Islet of Langerhans (tissue), 1 donor: Measurements from ENCODE around the gene MYO3B.
"Not testable (repeated sequence)": the region's sequence is repeated elsewhere in the genome, so short reads cannot be mapped to it uniquely, and the experiment has no call there.

Experiments
- FAIRE-seq: peaks from one replicate; lab custom pipeline; 2011; peaks lifted over from hg19 to GRCh38; lab: Jason Lieb, UNC

MYO3B gene

DNA sequence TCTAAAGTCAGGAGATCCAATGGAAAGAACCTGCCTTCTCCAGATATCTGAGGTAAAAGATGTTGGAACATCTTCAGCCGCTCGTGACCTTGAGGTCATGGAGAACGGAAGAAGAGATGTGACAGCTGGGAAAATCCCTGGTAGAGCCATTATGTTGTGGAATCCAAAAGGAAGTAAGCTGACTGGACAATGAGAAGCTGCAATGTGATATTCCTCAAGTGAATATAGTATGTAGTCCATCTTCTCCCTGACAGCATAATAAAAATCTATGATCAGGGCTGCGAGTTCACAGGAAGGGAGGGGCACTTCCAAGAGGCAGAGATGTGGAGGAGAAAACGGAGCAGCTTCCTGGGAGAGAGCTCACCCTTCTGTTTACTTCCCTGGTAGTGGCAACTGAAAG is 336.2 kb downstream of the MYO3B start:
- FAIRE-seq = no peak

DNA sequence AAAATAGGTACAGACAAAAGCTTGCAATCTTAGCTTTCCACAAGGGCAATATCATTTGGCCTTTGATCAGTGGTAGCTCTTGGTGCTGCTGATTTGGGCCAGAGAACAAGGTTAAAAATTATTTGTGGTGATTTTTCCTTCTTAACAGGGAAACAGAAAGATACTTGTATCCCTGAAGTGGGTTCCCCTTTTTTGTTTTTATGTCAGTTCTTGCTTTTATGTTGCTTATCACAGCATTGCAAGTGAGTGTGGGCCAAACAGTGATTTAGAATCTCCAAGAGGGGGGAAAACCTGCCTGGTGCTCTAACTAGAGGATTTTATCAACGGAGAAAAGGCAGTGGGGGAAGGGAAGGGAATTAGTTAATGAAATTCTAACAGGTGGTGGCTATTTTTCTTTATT is 339.6 kb downstream of the MYO3B start:
- FAIRE-seq = no peak

DNA sequence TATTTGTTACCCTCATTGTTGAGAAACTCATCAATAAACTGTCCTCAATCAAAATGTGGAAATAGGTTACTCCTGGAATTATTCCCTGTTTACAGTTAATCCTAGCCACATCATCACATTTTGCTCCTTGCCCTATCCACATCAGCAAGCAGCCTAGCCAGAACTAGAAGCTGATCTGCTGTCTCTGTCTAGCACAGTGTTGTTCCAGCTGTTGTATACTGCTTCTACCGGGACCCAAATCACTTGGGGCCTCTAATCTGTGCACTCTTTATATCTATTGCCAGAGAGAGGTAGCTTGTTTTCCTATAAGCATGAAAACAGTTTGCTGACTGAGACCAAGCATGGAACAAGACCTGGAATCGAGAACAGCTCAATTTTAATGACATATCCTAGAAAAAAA is 341.0 kb downstream of the MYO3B start:
- FAIRE-seq = no peak

DNA sequence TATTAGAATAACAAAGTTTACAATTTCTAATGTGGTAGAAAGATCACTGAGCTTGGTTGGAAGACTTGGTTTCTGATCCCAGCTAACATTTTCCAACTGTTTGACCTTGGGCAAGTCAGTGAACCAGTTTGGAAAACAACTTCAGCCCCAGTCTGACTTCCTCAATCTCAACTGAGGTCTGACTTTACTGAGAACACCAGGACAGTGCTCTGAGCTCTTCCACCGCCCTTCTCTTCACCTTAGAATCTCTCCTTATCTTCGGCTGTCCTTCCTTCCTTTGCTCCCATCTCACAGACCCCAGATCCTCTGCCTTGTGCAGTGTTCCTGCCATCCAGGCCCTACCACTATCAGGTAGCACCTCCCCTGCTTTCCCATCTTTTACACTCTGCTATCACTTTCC is 343.4 kb downstream of the MYO3B start:
- no peak for FAIRE-seq

DNA sequence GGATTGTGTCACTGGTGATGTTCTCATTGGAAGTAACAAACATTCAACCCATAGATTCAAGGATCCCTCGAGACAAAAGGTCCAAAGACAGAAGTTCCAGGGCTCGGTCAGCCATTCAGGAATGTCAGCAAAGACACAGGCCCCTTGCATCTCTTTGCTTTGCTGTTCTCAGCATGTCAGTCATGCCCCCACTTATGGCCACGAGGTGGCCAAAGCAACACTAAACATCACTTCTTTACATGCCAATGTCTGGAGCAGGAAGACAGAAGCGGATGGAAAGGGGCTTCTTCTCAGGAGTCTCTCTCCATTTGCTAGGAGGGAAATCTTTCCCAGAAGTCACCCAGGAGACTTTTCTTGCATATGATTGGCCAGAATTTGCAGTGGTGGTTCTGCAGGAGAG is 345.6 kb downstream of the MYO3B start:
- FAIRE-seq = no peak

DNA sequence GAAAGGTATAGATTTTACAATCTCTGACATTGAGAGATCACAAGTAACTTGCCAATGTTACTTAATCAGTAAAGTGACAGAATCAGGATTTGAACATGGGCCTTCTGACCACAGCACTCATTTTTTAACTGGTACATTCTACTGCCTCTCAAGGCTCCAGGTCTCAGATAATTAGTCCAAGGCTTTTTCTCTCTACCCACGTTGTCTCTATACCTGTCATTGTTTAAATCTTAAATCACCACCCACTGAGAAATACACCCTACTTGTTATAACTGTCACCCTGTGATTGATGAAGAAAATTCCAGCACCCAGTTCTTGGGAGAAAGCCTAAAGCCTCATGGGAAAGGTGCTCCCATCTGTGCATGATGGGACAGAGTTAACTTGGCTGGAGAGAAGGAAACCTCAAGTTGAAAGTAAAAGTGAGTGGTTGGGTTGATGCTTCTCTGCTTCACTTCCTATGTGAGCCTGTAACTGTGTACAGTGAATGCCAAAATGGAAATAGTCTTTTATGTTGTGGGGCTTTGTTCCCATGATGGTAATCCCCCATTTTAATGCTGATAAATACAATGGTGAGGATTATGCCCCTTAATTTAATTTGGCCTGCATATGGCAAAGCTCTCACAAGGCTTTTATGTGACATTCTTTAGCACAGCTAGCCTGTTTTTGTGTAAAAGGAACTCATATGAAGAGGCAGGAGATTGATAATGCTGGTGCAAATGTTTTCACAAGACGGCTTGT is 347.1 kb downstream of the MYO3B start:
- no peak for FAIRE-seq

DNA sequence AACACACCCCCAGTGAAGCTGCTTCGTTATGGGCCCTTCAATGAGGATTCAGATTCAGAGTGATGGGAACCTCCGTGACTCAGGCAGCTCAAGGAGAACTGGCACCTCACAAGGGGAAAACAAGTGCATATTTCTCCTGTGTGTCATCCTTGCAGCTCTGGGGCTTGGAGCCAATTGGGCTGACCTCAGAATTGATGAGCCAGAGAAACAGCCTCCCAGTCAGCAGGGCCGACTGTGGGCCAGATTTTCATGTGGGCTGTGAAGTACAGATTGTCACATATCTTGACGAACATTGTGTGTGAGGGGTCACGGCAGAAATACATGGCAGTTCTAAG is 347.6 kb downstream of the MYO3B start:
- FAIRE-seq = no peak

DNA sequence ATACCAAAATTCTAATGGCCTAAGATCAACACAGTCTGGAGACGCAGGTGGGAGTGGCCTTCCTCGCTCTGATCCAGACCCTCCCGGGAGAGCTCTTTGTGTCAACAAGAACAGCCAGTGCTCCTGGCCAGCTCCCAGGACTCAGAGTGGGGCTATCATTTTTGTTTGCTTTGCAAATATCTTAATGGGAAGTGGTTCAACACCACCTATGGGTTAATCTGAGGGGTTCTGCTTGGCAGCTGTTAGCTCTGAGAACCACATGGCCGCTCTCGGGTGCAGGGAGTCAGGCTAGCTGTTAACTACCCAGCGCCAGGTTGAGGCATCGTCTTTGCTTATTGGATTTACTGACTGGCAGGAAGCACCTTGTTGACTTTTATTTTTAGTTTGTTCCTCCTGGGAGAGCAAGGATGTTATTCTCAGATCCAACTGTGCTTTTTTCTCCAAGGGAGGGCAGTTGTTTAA is 352.4 kb downstream of the MYO3B start:
- FAIRE-seq = peak; percentile 95

DNA sequence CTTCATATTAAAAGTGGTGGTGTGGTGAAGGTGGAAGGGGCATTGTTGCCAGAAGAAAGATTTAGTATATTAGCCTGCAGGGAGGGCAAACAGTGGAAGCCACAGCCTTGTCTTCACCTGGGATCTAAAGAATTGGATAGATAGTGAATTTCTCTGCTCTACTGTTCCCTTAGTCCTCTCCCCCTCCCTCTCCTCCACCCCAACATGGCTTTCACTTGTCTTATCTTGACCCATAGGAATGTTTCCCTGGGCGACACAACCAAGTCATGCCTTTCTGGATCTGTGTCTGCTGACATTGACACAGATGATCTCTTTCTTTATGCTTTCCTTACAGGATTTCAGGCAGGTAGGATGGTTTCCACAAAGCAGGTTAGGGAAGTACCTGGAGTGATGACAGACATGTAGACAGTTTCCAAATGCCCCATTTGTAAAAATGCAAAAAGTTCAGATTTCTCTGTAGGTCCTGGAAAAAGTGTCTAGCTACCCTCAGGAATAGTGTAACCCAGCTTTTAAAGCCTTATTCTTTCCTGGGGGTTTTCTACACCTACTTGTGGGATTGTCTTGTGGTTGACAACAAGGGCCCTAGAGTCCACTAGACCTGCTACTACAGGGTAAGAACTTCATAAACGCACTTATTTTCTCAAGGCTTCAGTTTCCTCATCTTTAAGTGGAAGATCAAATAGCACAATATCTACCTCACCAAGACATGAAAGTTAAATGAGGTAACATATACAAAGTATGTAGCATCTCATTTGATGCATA is 353.0 kb downstream of the MYO3B start:
- FAIRE-seq = no peak

DNA sequence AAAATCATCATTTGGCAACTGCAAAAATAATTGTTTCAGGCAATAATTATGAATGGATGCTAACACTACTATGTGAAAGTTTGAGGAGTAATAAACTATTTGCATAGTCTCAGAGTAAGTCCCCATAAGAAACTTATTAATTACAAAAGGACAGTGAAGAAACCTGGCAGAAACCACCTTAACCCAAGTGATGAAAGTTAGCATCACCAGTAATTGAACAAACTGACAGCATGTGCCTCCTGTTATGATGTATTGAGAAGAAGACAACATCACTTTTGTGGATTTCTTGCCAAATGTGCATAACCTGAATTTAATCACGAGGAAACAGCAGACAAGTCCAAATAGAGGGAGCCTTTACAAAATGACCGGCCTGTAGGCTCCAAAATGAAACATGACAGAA is 353.9 kb downstream of the MYO3B start:
- no peak for FAIRE-seq

DNA sequence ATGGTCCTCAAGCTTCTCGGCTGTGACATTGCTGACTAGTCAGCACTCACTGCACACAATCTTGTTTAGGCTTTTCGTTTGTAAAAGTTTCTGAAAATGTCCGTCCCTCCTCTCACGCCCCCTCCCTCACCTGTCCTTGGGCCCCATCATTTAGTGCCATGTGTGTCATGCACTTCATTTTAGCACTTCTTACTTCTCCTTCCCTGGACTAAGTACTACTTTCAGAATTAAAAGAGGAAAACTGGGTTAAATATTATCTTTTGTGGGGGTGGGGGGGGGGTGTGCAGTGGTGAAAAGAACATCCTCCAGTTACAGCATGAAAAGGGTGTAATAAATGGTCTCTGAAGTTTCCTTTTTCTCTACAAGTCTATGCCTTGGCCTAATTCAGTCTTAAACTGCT is 355.2 kb downstream of the MYO3B start:
- FAIRE-seq = no peak

DNA sequence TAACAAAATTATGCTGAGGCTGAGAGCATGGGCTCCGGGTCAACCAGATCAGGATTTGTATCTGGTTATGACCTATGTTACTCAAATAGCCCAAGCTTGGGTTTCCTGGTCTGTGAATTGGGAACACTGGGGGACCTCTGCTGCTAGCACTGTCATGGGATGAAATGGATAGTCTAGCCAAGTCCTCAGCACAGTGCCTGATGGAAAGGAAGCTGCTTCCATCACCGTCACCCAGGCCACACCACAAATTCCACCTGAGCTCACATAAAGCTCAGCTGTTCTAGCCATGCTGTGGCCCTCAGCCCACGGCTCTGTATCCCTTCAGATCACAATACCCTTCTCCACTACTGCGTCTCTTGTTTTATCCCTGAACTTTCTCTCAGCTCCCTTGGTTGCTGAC is 357.6 kb downstream of the MYO3B start:
- no peak for FAIRE-seq

DNA sequence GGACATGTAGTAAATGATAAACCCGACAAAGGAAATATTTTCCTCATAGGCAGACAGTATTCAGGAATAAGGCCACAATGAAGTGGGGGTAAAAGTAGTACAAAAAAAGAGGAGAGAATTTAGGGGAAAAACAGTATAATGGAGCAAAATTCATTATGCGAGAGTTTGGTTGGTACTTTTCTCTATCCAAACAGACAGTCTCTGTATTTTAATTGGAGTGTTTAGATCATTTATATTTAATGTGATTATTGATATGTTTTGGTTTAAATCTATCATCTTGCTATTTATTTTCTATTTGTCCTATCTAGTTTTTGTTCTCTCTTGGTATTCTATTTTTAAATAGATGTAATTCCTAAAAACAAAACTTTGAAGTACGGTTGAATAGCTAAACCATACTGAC is 366.9 kb downstream of the MYO3B start:
- no peak for FAIRE-seq

DNA sequence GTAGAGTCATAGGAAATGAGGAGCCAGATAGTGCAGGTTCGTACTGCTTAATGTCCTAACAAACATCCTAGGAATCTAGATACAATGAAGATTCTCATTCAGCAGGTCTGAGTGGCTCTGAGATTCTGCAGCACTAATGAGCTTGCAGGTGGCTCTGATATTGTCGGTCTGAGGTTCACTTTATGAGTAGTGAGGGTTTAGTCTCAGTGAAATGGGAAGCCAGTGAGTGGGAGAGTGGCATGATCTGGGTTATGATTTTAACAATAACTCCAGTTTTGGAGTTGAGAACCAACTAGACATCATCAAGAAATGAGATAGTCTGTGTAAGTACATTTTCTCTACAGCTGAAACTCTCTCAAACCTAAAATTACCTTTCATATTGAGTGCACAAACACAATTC is 370.4 kb downstream of the MYO3B start:
- no peak for FAIRE-seq

DNA sequence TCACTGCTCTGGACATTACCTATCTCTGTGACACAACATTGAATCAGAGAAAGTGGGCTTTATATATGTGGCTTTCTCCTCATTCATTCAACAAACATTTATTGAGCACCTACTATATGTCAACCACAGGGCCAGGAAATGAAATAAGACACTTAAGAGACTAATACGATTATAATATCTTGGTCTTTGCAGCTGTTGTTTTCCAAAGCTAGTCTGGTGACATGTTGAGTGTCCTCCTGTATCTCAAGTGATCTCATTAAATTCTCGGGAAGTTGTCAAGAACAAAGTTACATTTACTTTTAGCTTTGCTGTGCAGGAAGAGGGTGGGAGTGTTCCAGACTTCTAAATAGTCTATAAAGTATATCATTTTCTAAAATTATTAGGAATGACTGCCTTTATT is 372.6 kb downstream of the MYO3B start:
- FAIRE-seq = no peak

DNA sequence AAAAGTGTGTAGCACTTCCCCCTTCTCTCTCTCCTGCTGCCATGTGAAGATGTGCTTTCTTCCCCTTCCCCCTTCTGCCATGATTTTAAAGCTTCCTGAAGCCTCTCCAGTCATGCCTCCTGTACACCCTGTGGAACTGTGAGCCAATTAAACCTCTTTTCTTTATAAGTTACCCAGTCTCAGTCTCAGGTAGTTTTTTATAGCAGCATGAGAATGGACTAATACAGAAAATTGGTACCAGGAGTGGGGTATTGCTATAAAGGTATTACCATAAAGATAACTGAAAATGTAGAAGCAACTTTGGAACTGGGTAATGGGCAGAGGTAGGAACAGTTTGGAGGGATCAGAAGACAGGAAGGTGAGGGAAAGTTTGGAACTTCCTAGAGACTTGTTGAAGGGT is 374.0 kb downstream of the MYO3B start:
- FAIRE-seq = not testable (repeated sequence)

DNA sequence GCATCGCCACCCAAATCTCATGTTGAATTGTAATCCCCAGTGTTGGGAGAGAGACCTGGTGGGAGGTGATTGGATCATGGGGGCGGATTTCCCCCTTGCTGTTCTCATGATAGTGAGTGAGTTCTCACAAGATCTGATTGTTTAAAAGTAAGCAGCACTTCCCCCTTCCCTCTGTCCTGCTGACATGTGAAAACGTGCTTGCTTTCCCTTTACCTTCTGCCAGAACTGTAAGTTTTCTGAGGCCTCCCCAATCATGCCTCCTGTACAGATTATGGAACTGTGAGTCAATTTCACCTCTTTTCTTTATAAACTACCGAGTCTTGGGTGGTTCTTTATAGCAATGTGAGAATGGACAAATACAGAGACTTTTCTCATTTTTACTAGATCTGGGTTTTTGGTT is 375.8 kb downstream of the MYO3B start:
- no peak for FAIRE-seq

DNA sequence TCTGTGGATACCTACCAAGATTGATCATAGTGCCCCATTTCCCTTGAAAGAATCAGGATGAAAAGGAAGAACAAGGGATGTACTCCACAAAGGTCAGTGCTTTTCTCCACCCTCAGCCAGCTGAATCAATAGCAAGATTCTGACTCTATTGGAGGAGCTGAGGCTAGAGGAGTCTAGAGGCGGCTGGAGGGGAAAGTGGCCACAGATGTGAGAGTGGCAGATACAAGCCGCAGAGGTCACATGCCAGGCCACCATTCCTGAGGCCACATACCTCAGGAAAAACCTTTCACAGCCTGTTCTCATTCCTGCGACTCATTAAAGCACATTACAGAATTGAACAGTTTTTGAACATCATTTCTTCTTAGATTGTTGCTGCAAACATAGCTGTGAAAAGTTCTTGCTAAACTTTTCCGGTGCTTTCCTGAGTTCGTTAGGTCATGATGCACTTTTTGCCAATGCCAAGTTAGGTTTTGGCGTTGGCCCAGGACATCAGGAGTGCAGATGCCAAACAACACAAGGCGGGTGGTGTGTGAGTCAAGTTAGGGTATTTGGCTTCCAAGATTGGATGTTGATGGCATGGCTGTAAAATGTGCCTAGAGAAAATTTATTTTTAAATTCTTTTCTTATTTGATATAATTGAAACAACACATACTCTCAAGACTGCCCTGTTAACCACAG is 376.5 kb downstream of the MYO3B start:
- FAIRE-seq = no peak

DNA sequence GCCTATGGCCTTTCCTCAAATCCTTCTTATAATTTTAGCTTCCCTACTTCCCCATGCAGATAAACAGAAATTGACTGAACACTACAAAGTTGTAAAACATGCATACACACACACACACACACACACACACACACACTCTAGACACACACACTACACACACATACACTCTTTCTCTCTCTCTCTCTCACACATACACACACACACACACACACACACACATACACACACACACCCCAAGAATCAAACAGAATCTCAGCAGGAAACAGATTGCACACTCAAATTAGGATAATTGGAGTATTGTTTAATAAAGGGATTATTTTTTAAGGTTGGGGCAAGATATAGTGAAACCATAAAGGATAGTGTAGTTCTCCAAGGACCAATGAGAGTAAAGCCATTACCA is 385.0 kb downstream of the MYO3B start:
- FAIRE-seq = no peak

DNA sequence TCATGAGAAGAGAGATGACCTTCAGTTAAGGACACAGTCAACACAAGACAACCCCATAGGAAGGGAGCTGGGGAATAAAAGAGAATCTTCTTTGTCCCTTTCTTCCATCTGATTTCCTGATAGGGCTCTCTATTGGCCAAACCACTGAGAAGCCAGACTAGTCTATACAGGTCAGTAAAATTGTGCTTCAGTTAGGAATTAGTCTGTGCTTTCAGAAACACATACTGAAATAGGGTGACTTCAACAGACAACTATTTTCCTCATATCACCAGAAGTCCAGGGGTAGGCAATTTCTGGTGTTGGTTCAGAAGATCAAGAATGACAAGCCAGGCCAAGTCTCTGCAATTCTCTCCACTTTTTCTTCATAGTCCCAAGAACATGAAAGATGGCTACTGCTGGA is 385.5 kb downstream of the MYO3B start:
- no peak for FAIRE-seq

DNA sequence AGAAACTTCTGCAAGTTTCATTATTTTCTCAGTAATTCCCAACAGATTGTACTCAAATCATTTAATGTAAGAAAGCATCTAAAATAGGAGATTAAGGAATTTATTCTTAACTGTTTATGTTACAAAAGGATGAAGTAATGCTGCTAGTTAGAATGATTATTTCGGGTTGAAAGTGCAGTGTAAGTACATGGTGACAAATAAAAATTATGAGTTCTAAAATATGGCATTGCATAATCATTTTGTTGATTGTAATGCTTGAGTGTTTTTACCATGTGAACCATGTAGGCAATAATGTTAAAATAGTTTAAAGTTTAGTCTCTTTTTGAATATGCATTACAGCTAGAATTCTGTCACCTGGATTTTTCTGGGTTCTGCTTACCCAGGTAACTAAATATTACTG is 388.2 kb downstream of the MYO3B start:
- FAIRE-seq = no peak

DNA sequence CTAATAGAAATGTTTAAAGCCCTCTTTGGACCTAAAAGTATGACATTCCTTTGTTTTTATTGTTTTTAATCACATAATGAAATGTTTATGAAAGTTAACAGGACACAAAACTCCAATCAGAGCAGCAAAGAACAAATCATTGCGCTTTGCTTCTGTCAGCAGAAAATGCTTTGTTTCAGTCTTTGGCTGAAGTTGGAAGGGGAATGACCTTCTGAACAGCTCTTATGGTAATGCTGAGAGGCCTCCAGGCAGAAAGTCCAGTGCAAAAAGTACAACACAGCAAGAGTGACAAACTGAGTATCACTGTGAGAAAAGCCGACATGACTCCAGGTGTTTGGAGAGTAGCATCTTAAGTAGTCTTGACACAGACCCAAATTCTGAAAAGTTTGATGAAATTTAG is 389.5 kb downstream of the MYO3B start:
- FAIRE-seq = no peak

DNA sequence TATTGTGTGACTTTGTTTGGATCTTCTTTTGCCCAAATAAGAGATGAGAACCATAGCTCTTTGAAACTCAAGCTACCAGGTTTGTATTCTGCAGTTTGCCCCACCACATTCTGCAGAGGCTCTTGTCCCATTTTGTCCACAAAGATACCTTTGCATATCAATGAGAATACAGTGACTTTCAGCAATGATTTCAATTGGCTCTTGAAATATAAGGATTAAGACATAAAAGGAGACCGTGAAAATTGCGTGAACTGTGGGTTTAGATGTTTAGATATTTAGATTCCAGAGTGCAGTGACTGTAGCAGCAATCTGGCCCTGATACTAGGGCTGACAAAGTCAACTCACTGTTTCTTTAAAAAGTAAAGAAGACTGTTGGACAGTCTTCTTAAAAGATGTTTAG is 390.6 kb downstream of the MYO3B start:
- FAIRE-seq = no peak

DNA sequence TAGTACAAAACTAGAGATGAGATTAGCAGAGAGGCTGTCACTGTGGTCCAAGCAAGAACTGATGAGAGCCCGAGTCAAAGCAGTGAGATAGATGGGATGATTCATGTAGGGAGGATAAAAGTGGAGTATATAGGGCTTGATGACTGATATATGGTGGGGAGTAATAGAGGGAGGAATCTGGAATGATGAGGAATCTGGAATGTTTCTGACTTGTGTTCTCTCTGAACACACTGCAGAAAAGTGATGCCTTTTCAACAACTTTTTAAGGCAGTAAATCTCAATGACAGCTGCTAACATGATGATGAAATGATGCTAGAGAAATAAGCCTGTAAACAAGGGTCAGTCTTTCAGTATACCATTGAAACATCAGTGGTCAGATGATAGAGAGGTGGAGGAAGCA is 393.7 kb downstream of the MYO3B start:
- FAIRE-seq = no peak
